Hepatocyte (in vitro differentiated cells): ENCODE measurements around the gene METAP1D.

ENCODE experiments used
- CTCF ChIP-seq: fragments of 200-600 bp; sonication (generic); IDR thresholded peaks from 2 replicates; pipeline ENCODE4 v1.5.1; 2016; ENCODE audit warnings: antibody characterized with exemption, mild to moderate bottlenecking; ENCODE audit not compliant: poor library complexity
- EZH2 ChIP-seq: fragments of 200-600 bp; sonication (generic); IDR thresholded peaks from 2 replicates; pipeline ENCODE4 v1.6.1; 2016; ENCODE audit warnings: antibody characterized with exemption, mild to moderate bottlenecking, borderline replicate concordance

GRCh38 chr2:171965238-171965637, 34.5 kb upstream of the METAP1D start:
- TF ChIP-seq CTCF (no peak), EZH2 (no peak)
